Pulmonary artery endothelial cell (primary cell): ENCODE measurements around the gene SP1. TPM values are rescaled to one million over a fixed set of nuclear protein-coding genes. Genes with fewer than 3 reads are reported as not detected.
"Not testable (repeated sequence)": the region's sequence is repeated elsewhere in the genome, so short reads cannot be mapped to it uniquely, and the experiment has no call there.

Experiments
- DNase-seq: peaks from one replicate; pipeline ENCODE4 v3.0.0-alpha.2; 2011; ENCODE audit warnings: low read depth, low spot score
- total RNA-seq: library from RNA; depleted of rRNA; stranded (reverse); fragments of >200 nt; gene quantifications from 2 replicates; pipeline ENCODE4 v1.2.3, GENCODE V29; 2014

Gene SP1
- total RNA-seq, 1 donor from 2014 or later, result 27.4 TPM

- not testable (repeated sequence) for DNase-seq
These were observed 64.8 kb downstream of the SP1 start for GRCh38 chr12:53444593-53445325.

DNA sequence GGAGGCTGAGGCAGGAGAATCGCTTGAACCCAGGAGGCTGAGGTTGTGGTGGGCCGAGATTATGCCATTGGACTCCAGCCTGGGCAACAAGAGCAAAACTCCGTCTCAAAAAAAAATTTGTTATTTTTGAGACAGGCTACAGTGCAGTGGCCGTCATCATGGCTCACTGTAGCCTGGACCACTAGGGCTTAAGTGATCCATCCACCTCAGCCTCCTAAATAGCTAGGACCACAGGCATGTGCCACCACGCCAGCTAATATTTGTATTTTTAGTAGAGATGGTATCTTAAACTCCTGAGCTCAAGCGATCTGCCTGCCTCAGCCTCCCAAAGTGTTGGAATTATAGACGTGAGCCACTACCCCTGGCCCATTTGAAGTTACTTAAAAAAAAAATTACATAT lies 71.0 kb downstream of the SP1 start:
- DNase-seq, result no peak

- peak; percentile 98 for DNase-seq
These were observed 71.7 kb downstream of the SP1 start, which contains the start of gene PCBP2 for GRCh38 chr12:53451661-53452158. Gene PCBP2 (plus strand): TSS chr12:53452102. CDS start chr12:53454801, 2,699 bp downstream.

- peak; percentile 60 for DNase-seq
These were observed 72.4 kb downstream of the SP1 start for GRCh38 chr12:53452159-53453077.

DNA sequence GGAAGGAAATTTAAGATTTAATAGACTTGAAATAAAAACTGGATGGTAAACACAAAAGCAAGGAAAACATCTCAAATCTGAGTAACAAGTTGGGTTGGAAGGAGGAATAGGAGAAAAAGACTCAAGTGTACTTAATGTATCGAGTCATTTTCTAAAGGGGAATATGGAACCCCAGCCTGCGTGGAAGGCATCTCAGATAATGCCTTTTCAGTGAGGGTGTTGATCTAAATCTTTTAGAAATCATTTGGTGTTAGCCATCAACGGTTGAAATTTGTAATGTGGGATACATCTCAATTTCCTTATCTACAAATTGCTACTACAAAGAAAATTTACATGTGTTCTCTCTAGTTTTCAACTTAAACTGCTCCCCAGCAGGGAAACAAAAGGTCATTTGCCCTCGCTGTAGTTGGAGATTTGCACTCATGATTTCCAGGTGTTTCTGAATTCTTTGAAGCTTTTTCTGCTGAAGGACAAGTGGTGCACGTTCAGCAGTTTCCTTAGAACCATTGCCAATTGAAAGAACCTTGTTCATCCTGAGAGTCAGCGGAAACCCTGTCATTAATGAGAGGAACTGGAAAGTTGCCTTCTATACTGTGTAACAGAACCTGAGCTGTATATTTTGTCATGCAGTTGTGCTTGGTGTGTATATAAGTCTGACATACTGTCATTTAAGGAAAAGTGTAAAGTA lies 74.1 kb downstream of the SP1 start:
- no peak for DNase-seq

DNA sequence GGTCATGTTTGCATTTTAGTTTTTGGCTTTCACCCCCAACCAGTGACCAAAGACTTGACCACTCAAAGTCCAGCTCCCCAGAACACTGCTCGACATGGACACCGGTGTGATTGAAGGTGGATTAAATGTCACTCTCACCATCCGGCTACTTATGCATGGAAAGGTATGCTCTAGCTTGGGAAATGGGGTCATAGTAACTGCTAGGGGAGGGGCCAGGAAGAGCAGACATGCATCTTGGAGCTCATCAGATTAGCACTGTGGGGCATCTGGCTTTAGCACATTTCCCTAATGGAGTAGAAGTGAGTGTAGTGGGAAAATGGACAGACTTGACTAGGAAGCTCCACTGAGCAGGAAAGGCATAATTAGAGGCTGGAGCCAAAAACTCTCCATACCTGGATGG lies 74.7 kb downstream of the SP1 start:
- DNase-seq, result no peak

- no peak for DNase-seq
These were observed 76.8 kb downstream of the SP1 start for GRCh38 chr12:53456654-53457366.

DNA sequence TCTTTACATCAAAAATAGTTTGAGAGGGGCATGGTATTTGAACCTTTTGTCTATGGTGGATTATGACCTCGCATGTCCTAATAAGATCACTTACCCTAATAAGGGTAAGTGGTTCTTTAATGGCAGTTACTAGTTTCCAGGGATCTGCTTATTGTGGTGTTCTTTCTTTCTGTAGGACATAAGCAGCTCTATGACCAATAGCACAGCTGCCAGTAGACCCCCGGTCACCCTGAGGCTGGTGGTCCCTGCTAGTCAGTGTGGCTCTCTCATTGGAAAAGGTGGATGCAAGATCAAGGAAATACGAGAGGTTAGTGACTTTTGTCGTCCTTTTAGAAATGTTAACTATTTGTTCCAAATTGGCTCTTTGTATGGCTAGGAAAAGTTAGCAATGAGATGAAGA lies 79.1 kb downstream of the SP1 start:
- DNase-seq, result no peak

GRCh38 chr12:53461059-53461458 lies 81.1 kb downstream of the SP1 start:
- no peak for DNase-seq

DNA sequence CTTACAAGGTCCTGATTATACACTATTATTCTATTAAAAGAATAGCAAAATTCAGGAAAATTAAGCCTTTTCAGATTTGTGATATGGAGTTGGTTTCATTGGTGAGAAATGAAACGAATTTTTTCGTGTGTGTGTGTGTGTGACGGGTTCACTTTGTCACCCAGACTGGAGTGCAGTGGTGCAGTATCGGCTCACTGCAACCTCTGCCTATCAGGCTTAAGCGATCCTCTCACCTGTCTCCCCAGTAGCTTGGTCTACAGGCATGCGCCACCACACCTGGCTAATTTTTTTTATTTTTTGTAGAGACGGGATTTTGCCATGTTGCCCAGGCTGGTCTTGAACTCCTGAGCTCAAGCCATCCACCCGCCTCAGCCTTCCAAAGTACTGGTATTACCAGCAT lies 81.6 kb downstream of the SP1 start:
- no peak for DNase-seq

DNA sequence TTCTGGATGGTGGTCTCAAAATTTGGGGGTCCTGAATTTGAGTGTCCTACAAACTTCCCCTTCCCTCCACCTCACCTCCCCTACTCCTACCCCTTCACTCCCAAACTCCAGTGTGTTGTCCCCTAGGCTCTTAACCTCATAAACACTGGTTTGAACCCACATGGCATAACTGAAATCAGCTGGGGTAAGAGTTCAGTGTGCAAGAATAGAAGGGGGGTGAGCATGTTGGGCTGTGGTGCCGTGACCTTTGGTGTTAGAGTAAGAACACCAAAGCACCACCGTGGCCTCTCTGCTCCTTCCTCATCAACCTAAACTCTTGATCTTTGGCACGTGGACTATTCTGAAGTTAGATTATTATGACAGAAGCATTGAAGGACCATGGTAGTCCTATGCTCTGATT lies 83.0 kb downstream of the SP1 start:
- DNase-seq, result no peak

DNA sequence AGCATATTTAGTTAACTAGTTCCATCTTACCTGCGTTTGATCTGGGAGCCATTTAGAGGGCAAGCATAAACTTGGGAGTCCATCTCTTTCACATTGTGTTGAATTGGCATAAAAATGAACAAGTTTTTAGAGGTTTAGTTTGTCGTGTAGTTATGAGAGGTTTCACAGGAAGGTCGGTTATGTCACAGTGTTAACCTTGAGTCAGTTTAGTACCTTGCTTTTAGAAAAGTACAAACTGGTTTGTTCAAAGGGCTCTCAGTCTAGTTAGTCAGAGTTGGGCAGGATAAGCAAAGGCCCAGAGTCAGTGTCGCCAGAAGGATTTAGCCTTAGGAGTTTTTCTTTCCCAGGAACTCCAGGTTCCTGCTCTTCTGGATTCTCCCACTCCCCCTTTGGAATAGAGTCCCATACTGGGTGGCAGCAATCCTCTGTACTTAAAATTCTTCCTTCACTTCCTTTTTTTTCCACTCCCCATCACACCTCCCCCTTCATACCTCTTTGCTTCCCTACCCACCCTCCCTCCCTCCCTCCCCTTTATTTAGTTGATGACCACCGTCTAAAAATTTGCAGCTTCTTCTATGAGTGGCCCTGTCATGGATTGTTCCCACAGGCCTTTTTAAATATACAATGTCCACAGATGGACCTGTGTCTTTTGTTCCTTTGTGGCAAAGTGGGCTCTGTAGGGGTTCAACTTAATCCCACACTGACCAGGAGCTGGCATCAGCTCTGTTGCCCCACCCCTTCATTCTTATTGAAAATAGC lies 84.0 kb downstream of the SP1 start:
- DNase-seq, result no peak

DNA sequence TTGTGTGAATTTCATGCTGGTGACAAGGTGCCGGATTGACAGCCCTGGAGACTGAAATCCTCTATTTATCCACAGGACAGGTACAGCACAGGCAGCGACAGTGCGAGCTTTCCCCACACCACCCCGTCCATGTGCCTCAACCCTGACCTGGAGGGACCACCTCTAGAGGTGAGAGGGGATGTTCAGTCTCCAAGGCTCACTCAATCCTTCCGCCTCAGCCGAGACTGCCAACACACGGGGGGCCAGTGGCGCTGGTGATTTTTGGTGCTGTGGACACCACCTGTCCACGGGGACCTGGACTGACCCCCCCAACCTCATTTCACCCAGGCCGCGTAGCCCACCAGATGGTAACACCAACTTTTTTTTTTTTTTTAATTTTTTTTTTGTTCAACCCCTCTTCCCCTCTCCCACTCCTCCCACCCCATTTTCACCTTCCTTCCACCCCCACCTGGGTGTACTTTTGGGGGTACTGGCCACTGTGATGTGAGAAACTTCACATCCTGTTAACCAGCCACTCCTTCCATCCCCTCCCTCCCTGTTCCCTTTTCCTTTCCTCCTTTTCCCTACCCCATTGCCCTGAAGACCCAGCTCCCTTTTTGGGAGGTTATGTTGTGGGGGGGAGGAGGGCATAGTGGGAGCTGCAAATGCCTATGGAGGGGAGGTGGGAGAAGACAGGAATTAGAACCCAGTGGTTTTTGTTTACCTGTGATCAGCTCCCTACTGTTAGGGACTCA lies 84.9 kb downstream of the SP1 start:
- DNase-seq, result no peak

DNA sequence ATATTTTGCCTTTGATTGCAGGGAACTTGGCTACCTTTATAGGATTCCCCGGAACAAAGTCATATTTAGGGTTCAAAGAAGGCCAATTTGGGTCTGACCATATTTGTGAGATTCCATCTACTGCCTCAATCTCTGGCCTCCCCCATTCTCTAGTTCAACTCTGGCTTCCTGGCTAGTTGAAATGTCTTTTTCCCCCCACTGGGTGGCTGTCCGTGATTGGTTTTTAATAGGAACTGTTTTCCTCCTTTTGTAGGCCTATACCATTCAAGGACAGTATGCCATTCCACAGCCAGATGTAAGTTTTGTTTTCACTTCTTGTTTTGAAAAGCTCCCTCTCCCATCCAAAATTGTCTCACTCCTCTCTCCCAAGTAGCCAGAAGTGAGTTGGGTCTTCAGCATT lies 85.7 kb downstream of the SP1 start:
- no peak for DNase-seq

Other genes starting within 250 kb of the SP1 start
- 14.1 and 16.9 TPM in 2 replicates for gene ZNF740, start 199.5 kb upstream of the SP1 start, total RNA-seq
- gene CSAD, start 199.3 kb upstream of the SP1 start, total RNA-seq, result 4.1 and 4.2 TPM in 2 replicates
- 0.42 TPM in 1 of 2 replicates, not detected in the other for gene ITGB7, start 172.9 kb upstream of the SP1 start, total RNA-seq
- gene RARG, start 148.0 kb upstream of the SP1 start, total RNA-seq, result 4.2 and 7.4 TPM in 2 replicates
- gene ESPL1, start 111.9 kb upstream of the SP1 start, total RNA-seq, result 6.7 and 14.6 TPM in 2 replicates
- gene PFDN5, start 84.6 kb upstream of the SP1 start, total RNA-seq, result 382 and 446 TPM in 2 replicates
- 50.5 and 54.3 TPM in 2 replicates for gene MYG1, start 80.5 kb upstream of the SP1 start, total RNA-seq
- 36.7 and 44.2 TPM in 2 replicates for gene AAAS, start 58.6 kb upstream of the SP1 start, total RNA-seq
- gene SP7, start 43.8 kb upstream of the SP1 start, total RNA-seq, result not detected in 2 replicates
- gene AMHR2, start 43.7 kb downstream of the SP1 start, total RNA-seq, result not detected in 2 replicates
- gene PRR13, start 61.6 kb downstream of the SP1 start, total RNA-seq, result 24.3 and 26.2 TPM in 2 replicates
- 368 and 377 TPM in 2 replicates for gene PCBP2, start 71.9 kb downstream of the SP1 start, total RNA-seq
- gene MAP3K12, start 119.3 kb downstream of the SP1 start, total RNA-seq, result 18.3 and 20.9 TPM in 2 replicates
- 60.3 and 69.8 TPM in 2 replicates for gene TARBP2, start 121.1 kb downstream of the SP1 start, total RNA-seq
- gene NPFF, start 127.3 kb downstream of the SP1 start, total RNA-seq, result not detected in 2 replicates
- 10.5 and 12.1 TPM in 2 replicates for gene ATF7, start 246.2 kb downstream of the SP1 start, total RNA-seq